IPS-18c (cell line): ENCODE measurements around the gene AFF2.

Experiments used
- H3K4me3 ChIP-seq: 2 replicates; pipeline ENCODE4 v1.7.0; 2013; ENCODE audit warnings: low read depth, mild to moderate bottlenecking, low read length, moderate library complexity; ENCODE audit not compliant: insufficient read depth
- H3K9me3 ChIP-seq: one replicate; pipeline ENCODE4 v1.6.1; 2013; ENCODE audit warnings: mild to moderate bottlenecking, low read length, moderate library complexity; ENCODE audit not compliant: control insufficient read depth, insufficient read depth

The AFF2 gene

GRCh38 chrX:148947399-148947975 lies 447.1 kb downstream of the AFF2 start:
- Histone ChIP-seq H3K4me3 (no peak overlapping the region), H3K9me3 (peaks cover 2% of the 10 kb centered on the region)

DNA sequence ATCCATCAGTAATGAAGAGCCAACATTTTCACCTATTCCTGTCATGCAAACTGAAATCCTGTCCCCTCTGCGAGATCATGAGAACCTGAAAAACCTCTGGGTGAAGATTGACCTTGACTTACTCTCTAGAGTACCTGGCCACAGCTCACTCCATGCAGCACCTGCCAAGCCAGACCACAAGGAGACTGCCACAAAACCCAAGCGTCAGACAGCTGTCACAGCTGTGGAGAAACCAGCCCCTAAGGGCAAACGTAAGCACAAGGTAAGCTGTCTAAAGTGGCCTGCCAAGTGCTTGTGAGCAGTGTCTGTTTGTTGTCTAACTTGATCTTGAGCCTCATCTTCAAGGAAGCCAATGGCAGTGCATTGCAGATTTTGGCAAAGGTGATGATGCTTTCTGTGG lies 455.9 kb downstream of the AFF2 start:
- no peak overlapping the region for H3K4me3 ChIP-seq
- peaks cover 5% of the 10 kb centered on the region for H3K9me3 ChIP-seq

DNA sequence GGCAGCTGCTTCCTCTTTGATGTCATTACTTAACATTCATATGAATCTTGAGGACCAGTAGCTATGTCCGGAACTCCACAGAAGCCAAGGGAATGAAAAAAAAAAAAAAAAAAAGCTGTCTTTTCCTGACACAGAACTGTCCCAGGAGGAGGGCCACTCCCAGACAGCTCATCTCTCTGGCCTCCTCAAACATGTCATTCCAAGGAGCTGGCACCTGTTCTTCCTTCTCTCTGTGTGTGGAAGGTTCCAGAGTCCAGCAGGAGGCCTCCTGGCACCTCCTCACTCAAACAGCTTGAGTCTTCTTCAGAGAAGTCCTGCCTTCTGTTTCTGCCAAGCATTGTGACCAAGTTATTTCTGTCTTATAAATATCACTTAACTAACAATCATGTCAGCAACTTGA lies 458.5 kb downstream of the AFF2 start:
- H3K4me3 ChIP-seq, result no peak overlapping the region
- H3K9me3 ChIP-seq, result peaks cover 8% of the 10 kb centered on the region

DNA sequence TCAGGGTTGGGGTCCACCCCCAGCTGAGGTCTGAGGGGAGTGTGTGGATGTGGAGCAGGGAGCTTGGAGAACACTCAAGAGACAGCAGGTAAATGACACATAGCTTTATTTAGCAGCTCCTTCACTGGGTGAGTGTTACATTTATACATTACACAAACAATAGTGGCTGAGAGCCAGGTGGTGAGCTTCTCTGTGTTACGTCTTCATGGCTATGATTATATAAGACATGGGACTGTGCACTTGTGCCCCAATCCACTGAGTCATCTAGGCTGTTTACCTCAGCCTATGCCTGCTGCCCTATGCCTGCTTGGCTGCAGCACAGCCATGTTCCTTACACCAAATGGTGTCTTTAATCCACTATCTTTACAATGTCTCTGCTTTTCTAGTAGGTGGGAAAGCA lies 459.6 kb downstream of the AFF2 start:
- peaks cover 8% of the 10 kb centered on the region for H3K9me3 ChIP-seq
- H3K4me3 ChIP-seq, result no peak overlapping the region

DNA sequence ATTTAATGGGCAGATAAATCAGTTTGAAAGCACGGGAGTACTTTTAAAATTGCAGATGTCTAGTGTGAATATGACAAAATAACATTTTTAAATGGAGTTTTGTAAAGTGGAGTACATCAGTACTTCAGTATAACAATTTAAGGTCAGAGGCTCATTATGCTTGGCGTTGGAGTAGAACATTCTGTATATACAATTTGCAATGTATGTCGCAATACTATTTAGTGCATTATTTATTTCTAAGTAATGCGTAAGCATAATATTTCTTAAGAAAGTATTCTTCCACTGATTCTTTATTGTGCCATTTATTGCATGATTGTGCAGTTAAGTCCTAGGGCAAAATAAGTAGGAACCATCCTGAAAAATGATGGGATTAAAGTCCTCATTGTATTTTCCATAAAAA lies 461.6 kb downstream of the AFF2 start:
- H3K9me3 ChIP-seq, result peaks cover 8% of the 10 kb centered on the region
- no peak overlapping the region for H3K4me3 ChIP-seq

GRCh38 chrX:148976571-148977400 lies 476.4 kb downstream of the AFF2 start:
- Histone ChIP-seq H3K4me3 (no peak overlapping the region), H3K9me3 (peaks cover 4% of the 10 kb centered on the region)

DNA sequence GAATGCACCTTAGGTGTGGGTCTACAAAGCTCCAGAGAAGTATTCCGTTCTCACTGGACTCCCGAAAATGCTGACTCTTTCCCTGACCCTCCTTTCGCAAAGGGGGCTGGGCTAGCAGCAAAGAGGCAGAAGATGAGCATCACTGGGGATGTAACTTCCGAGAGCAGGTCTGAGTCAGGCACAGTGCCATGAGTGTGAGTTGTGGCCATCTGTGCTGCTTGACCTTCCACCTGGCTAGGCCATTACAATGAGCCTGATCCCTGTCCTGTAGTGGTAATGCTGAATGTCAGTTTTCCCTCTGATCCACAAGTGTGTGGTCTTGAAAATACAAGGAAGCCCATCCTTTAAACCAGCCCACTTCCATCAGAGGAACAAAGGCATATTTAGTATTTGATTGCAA lies 479.4 kb downstream of the AFF2 start:
- Histone ChIP-seq H3K4me3 (no peak overlapping the region), H3K9me3 (peaks cover 8% of the 10 kb centered on the region)

- Histone ChIP-seq H3K4me3 (no peak overlapping the region), H3K9me3 (peaks cover 10% of the 10 kb centered on the region)
Observed at GRCh38 chrX:148984238-148984637, 483.8 kb downstream of the AFF2 start.

- Histone ChIP-seq H3K9me3 (no peaks in the 10 kb centered on the region), H3K4me3 (no peak overlapping the region)
Observed at GRCh38 chrX:148991502-148991901, 491.1 kb downstream of the AFF2 start.

DNA sequence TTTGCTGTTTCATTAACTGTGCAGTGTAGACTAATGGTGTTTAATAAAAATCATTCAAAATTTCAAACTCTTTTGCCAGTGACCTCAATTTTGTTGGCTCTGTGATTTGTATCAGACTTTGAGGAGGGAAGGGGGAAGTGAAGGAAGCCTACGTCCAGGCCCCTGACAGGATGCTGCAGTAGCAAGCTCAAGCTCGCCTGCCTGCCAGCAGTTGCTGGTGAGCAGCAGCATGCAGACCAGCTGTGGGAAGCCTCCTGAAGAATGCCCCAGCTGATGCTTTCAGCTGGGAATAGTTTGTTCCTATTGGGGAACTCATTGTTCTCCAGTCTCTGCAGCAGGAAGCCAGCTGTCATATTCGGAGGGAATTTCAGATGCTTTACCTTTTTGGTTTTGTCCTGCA lies 495.2 kb downstream of the AFF2 start:
- Histone ChIP-seq H3K4me3 (no peak overlapping the region), H3K9me3 (no peaks in the 10 kb centered on the region)

DNA sequence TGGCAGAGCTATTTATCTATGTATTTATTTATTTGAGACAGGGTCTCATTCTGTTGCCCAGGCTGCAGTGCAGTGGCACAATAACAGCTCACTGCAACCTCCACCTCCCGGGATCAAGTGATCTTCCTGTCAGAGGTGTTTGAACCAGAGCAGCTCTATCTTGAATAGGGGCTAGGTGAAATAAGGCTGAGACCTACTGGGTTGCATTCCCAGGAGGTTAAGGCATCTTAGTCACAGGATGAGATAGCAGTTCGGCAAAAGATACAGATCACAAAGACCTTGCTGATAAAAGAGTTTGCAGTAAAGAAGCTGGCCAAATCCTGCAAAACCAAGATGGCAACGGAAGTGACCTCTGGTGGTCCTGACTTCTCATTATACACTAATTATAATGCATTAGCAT lies 501.9 kb downstream of the AFF2 start:
- no peaks in the 10 kb centered on the region for H3K9me3 ChIP-seq
- H3K4me3 ChIP-seq, result no peak overlapping the region

DNA sequence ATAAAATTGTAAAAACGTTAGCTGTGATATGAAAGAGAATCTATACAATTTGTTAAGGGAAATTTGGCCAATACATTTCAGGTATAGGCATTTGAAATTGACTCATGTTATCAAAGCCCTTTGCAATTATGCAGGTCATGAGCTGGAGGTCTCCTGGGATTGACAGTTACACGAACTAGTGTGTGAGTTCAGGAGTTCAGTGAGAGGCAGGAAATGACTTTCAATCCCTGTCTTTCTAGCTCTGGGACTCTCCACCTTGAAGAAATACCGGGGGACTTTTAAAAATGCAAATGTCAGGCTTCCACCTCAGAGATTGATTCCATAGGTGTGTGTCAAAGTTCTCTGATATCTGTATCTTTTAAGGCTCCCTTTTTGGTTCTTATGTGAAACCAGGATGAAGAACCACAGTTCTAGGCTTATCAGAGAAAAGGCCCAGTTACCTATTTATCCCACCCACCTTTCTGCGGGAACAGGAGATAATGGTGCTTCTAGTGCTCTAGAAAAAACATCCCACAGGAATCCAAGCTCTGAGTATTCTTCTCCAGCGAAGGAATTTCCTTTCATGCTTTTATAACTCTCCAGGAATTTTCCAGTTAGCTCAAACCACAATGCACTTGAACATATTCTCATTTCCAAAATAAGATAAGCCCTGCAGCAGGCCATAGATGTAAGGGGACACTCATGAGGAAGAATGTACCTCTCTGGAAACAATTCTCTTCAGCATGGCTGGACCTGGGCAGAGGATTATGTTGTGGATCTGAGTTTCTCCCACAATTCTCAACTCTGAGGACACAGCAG lies 503.6 kb downstream of the AFF2 start:
- Histone ChIP-seq H3K9me3 (no peaks in the 10 kb centered on the region), H3K4me3 (no peak overlapping the region)

DNA sequence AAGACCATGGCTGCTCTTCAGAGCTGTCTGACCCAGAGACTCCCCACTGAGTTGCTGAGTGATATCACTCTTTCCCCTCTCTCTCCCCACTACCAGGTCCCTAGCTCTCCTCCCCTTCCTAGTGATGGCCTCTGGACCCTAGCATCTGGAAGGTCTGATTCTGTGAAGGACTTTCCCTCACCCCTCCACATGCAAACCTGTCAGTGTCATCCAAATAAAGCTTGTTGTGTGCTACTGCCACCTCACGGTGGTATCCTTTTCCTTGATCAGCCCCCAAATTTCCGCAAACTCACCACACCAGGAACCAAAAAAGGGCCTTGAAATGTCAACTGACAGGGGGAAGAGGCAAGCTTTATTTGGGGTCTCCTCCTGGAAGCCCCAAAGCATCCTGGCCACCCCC lies 504.5 kb downstream of the AFF2 start:
- Histone ChIP-seq H3K4me3 (no peak overlapping the region), H3K9me3 (no peaks in the 10 kb centered on the region)

- Histone ChIP-seq H3K9me3 (peaks cover 2% of the 10 kb centered on the region), H3K4me3 (no peak overlapping the region)
Observed at GRCh38 chrX:149006235-149006634, 505.8 kb downstream of the AFF2 start.

DNA sequence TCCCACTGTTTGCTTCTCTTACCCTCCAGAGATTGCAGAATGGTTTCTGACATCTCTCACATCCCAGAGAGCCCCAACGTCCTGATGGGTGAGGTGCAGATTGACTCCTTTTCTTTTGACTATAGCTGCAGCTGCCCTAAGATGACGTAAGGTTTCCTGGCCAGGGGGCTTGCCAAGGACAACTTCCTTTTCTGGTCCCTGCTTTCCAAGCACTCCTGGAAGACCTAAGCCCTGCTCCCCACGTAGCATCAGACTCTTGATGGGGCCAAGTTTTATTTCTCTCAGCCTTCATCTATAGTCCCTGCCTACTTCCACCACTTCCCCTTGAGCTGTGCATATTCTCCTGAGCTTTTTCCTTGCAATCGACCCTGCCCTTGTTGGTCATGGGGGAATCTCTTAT lies 507.0 kb downstream of the AFF2 start:
- peaks cover 6% of the 10 kb centered on the region for H3K9me3 ChIP-seq
- no peak overlapping the region for H3K4me3 ChIP-seq

DNA sequence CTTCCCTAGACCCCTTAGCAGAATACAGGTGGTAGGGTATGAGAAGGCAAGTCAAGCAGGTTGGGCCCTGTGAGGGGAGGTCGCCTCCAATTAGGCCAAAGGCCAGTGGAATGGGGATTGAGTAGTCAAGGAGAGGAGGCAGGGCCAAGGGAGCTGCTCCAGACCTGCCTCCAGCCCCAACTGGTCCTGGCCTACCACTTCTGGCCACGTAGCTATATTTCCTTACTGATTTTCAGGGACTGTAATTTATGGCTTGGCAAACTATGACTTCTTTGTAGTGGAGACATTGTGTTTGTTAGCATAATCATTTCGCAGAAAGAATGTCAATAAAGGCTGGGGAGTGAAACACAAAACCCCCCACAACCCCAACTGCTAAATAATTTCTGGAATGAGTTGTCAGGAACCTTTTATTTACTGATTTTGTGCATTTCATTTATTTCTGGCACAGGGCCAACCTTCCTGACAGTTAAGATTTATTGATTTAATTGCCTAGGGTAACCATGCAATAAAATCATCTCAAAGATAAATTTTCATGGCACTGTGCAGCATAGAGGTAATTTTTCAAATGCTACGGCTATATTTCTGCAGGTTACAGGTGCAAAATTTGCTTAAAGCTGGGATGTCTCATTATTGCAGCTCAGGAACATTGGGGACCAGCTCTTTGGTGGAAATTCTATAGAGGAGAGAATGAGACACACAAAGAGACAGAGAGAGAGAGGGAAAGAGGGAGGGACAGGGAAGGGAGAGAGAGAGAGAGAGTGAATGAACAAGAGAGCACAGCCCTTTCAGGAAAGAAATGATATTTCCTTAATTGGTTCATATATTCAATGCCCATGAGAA lies 509.8 kb downstream of the AFF2 start:
- Histone ChIP-seq H3K4me3 (no peak overlapping the region), H3K9me3 (peaks cover 6% of the 10 kb centered on the region)

- Histone ChIP-seq H3K9me3 (peaks cover 6% of the 10 kb centered on the region), H3K4me3 (no peak overlapping the region)
Observed at GRCh38 chrX:149010853-149011224, 510.4 kb downstream of the AFF2 start.
